Keratinocyte (primary cell): Measurements from ENCODE around the gene DDAH1. TPM values are rescaled to one million over a fixed set of nuclear protein-coding genes. Genes with fewer than 3 reads are reported as not detected.

Experiments
- DNase-seq: peaks from one replicate; pipeline ENCODE4 v3.0.0-alpha.2; 2011; ENCODE audit warnings: low read depth, missing footprints, low spot score
- FAIRE-seq: peaks from 2 replicates; lab custom pipeline; 2011; peaks lifted over from hg19 to GRCh38; lab: Jason Lieb, UNC
- H2AFZ ChIP-seq: 2 replicates; pipeline ENCODE4 v1.6.0; 2012; ENCODE audit warnings: low read length, control low read depth, inconsistent platforms; ENCODE audit not compliant: control insufficient read depth
- H3K27ac ChIP-seq: 2 replicates; pipeline ENCODE4 v1.5.1; 2011; ENCODE audit warnings: low read length; ENCODE audit not compliant: control insufficient read depth, insufficient read depth
- H3K27me3 ChIP-seq: 3 replicates; pipeline ENCODE4 v1.6.0; 2011; ENCODE audit warnings: low read length; ENCODE audit not compliant: control insufficient read depth, insufficient read depth; ENCODE audit errors: extremely low read depth
- H3K36me3 ChIP-seq, 2 experiments: 2 replicates in 1 of 2; 3 replicates in 1 of 2; pipeline ENCODE4 v1.5.1; 2011; ENCODE audit warnings: low read length in 2 of 2, mild to moderate bottlenecking in 1 of 2; ENCODE audit not compliant: control insufficient read depth in 2 of 2, insufficient read depth in 2 of 2; ENCODE audit errors: extremely low read depth in 1 of 2
- H3K4me1 ChIP-seq: 3 replicates; pipeline ENCODE4 v1.5.1; 2011; ENCODE audit warnings: low read length; ENCODE audit not compliant: control insufficient read depth, insufficient read depth; ENCODE audit errors: extremely low read depth
- H3K4me2 ChIP-seq: 3 replicates; pipeline ENCODE4 v1.6.0; 2011; ENCODE audit warnings: low read depth, low read length; ENCODE audit not compliant: control insufficient read depth, insufficient read depth; ENCODE audit errors: extremely low read depth
- H3K4me3 ChIP-seq, 3 experiments: fragments of 200-600 bp in 1 of 3; sonication (generic) in 1 of 3; 2 replicates in 2 of 3; 3 replicates in 1 of 3; pipeline ENCODE4 v1.5.1; 2011 to 2016; ENCODE audit warnings: low read length in 3 of 3, mild to moderate bottlenecking in 3 of 3, control low read depth in 2 of 3, inconsistent platforms in 1 of 3, low read depth in 1 of 3, mixed read lengths in 1 of 3, mixed run types in 1 of 3, moderate library complexity in 1 of 3; ENCODE audit not compliant: control insufficient read depth in 2 of 3, insufficient read depth in 2 of 3; ENCODE audit errors: extremely low read depth in 1 of 3
- H3K79me2 ChIP-seq: 2 replicates; pipeline ENCODE4 v1.6.0; 2012; ENCODE audit warnings: low read length; ENCODE audit not compliant: control insufficient read depth, insufficient read depth
- H3K9ac ChIP-seq: 3 replicates; pipeline ENCODE4 v1.6.0; 2011; ENCODE audit warnings: low read length; ENCODE audit not compliant: control insufficient read depth, insufficient read depth; ENCODE audit errors: extremely low read depth
- H3K9me1 ChIP-seq: 3 replicates; pipeline ENCODE4 v1.6.0; 2011; ENCODE audit warnings: low read length; ENCODE audit not compliant: control insufficient read depth, insufficient read depth; ENCODE audit errors: extremely low read depth
- H3K9me3 ChIP-seq: 2 replicates; pipeline ENCODE4 v1.5.1; 2012; ENCODE audit warnings: low read depth, low read length; ENCODE audit not compliant: control insufficient read depth
- H4K20me1 ChIP-seq: 3 replicates; pipeline ENCODE4 v1.6.0; 2011; ENCODE audit warnings: low read length; ENCODE audit not compliant: control insufficient read depth, insufficient read depth; ENCODE audit errors: extremely low read depth
- CTCF ChIP-seq, 3 experiments: IDR thresholded peaks in 1 of 3; conservative IDR thresholded peaks in 1 of 3; optimal IDR thresholded peaks in 1 of 3; 2 replicates in 2 of 3; 3 replicates in 1 of 3; pipeline versions ENCODE3 to v1.5.1; 2011; ENCODE audit warnings: low read length in 3 of 3, mild to moderate bottlenecking in 3 of 3, moderate library complexity in 2 of 3, control low read depth in 1 of 3, inconsistent platforms in 1 of 3; ENCODE audit not compliant: insufficient read depth in 2 of 3; ENCODE audit errors: extremely low read depth in 1 of 3
- EZH2 ChIP-seq: IDR thresholded peaks from one replicate; pipeline ENCODE4 v1.6.1; 2012; ENCODE audit warnings: inconsistent platforms, mild to moderate bottlenecking, low read length, moderate library complexity
- dilution Hi-C: fragments of 300-500 bp; cut with MboI; formaldehyde crosslinking; loops from one replicate; pipeline ENCODE4 v1.7.0; 2020; ENCODE audit warnings: low sequenced_read_pairs; ENCODE audit not compliant: extremely low pct_ligation_motif_present
- polyA plus RNA-seq, 5 experiments: library from polyadenylated mRNA; depleted of rRNA in 3 of 5; stranded (reverse) in 3 of 5; stranded (forward) in 1 of 5; unstranded in 1 of 5; fragments of >200 nt; gene quantifications; 1 replicate in 1 of 5; 2 replicates in 3 of 5; 3 replicates in 1 of 5; pipeline versions ENCODE4 v1.2.1 to v1.2.3, GENCODE V29; 2011 to 2012; ENCODE audit warnings: missing spikeins in 2 of 5, low read depth in 1 of 5, low replicate concordance in 1 of 5

The DDAH1 gene
- polyA plus RNA-seq, 1 donor (not counting 4 experiments of a cell fraction or from before 2014, with no cell fraction given), result 5.8 TPM

- no peak overlapping the region for H3K9ac ChIP-seq
- H3K9me1 ChIP-seq, result no peaks in the 10 kb centered on the region
- H3K79me2 ChIP-seq, result no peaks in the 10 kb centered on the region
- H3K36me3 ChIP-seq, result no peaks in the 10 kb centered on the region
- DNase-seq (no peak), FAIRE-seq (no peak)
- no peak overlapping the region for H3K4me3 ChIP-seq
- H4K20me1 ChIP-seq, result no peaks in the 10 kb centered on the region
- dilution Hi-C loops, result no loop called here
- no peaks in the 10 kb centered on the region for H3K9me3 ChIP-seq
- no peak overlapping the region for H2AFZ ChIP-seq
- no peak overlapping the region for H3K27ac ChIP-seq
- no peaks in the 10 kb centered on the region for H3K4me1 ChIP-seq
- no peaks in the 10 kb centered on the region for H3K27me3 ChIP-seq
- TF ChIP-seq EZH2, result no peak
- no peak for TF ChIP-seq CTCF (optimal IDR thresholded peaks at IDR 0.05 in 1 of 3, IDR thresholded peaks at IDR 0.05 in 1 of 3, conservative IDR thresholded peaks at IDR 0.05 in 1 of 3; ENCODE audit: extremely low read depth in 1 of 3, insufficient read depth in 2 of 3, low read length in 3 of 3)
- H3K4me2 ChIP-seq, result no peak overlapping the region
These were observed 51.8 kb downstream of the DDAH1 start for GRCh38 chr1:85413169-85413568.

- H3K9me3 ChIP-seq, result no peaks in the 10 kb centered on the region
- no peak overlapping the region for H3K4me3 ChIP-seq
- H4K20me1 ChIP-seq, result no peaks in the 10 kb centered on the region
- H3K4me1 ChIP-seq, result peaks cover 8% of the 10 kb centered on the region
- DNase-seq (no peak), FAIRE-seq (no peak)
- TF ChIP-seq CTCF (optimal IDR thresholded peaks at IDR 0.05 in 1 of 3, IDR thresholded peaks at IDR 0.05 in 1 of 3, conservative IDR thresholded peaks at IDR 0.05 in 1 of 3; ENCODE audit: extremely low read depth in 1 of 3, insufficient read depth in 2 of 3, low read length in 3 of 3) (no peak), EZH2 (no peak)
- H2AFZ ChIP-seq, result no peak overlapping the region
- no peaks in the 10 kb centered on the region for H3K36me3 ChIP-seq
- no peaks in the 10 kb centered on the region for H3K9me1 ChIP-seq
- H3K79me2 ChIP-seq, result no peaks in the 10 kb centered on the region
- dilution Hi-C loops, result no loop called here
- no peak overlapping the region for H3K4me2 ChIP-seq
- H3K27ac ChIP-seq, result no peak overlapping the region
- no peaks in the 10 kb centered on the region for H3K27me3 ChIP-seq
- H3K9ac ChIP-seq, result no peak overlapping the region
These were observed 53.2 kb downstream of the DDAH1 start for GRCh38 chr1:85411567-85412305.
